GM21825 (cell line): ENCODE measurements around the gene ADAMTS1.

Source experiments
- ATAC-seq: cut with Tn5 transposase; IDR thresholded peaks from one replicate; pipeline ENCODE4 v1.9.1; 2021; ENCODE audit warnings: mild to moderate bottlenecking, moderate library complexity; ENCODE audit not compliant: unreplicated experiment

ADAMTS1 gene

DNA sequence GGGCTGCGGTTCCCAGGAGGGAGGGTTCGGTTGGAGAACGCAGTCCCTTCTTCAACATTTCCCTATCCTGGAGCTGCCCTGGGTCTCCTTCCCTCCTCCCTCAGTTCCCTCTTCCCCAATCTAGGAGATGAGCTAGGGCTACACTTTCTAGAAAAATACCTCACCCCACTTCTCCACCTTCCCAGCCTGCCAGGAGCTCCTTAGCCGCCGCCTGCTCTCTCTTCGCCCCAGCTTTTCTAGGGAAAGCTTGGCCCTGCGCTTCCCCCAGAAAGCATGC is 488 bp upstream of the ADAMTS1 start:
- ATAC-seq = no peak

DNA sequence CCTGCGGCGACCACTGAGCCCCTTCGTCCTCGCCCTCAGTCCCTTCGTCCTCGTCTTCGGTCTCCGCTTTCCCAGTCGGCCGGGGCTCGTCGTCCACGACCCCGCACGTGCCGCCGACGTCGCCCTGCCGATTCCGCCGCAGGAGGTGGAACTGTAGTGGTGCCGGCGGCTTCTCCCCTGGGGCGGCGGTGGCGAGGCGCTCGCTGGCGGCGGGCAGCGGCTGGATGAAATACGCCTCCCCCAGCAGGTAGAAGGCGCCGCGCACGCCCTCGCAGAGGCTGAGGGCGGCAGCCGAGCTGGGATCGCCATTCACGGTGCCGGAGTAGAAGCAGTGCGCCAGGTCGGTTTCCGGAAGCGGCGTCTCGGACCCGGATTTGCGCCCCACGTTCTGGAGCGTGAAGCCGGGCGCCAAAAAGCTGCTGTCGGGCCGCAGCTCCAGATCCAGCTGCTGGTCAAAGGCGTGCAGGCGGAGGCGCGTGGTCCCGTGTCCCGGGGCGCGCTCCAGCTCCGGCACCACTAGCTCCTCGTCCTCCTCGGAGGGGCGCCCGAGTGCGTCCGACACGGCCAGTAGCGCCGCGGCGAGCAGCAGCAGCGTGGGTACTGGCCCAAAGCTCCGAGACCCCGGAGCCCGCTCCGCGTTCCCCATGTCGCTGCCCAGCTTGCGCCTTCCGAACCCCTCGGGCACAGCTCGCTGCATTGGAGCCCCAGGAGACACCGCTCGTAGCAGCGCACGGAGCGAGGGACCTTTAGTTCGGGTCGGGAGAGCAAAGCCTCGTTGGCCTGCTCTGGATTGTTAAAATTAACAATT is 747 bp downstream of the ADAMTS1 start:
- no peak for ATAC-seq

DNA sequence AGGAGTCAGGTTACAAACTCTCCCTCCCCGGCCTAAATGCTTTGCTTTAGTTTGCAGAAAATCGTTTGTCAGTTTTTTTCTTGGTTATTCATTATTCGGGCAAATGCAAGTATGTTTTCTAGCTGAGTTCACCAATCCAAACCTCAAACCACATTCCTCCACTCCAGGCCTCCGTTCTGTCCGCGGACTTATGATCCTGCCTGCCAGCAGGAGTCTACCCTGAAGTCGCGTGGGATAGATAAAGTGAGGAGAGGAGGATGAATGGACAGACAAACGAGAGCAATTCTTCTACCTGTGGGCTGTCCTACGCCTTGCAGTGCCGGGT is 1.3 kb downstream of the ADAMTS1 start:
- no peak for ATAC-seq

- ATAC-seq = no peak
Observed at GRCh38 chr21:26842974-26843932, 2.0 kb downstream of the ADAMTS1 start.

DNA sequence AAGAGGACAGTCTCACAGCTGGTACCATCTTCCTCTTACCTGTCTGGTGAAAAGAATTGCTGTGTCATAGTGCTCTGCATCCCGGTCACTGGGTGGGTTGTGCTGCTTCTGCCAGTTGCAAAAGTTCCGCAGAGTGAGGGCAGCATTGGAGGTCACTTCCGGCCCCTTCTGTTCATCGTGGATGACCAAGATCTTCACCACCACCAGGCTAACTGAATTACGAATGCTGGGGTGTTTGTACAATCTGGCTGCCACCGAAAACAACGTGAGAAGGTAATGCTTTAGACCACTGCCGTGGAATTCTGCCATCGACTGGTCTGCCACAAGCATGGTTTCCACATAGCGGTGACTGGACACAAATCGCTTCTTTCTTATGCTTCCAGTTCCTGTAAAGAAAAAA is 2.9 kb downstream of the ADAMTS1 start:
- no peak for ATAC-seq

DNA sequence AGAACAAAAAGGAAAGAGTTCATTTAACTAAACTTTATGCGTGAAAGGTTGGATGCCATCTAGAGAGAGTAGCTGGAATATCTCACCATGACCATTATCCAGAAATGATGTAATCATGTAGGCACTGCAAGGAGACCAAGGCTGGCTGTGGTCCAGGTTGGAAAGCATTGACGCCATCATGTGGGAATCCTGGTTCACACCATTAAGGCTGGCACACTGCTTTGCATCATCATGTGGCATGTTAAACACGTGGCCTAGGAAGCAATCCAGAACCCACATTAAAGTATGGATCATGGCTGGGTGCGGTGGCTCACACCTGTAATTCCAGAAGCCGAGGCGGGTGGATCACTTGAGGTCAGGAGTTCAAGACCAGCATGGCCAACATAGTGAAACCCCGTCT is 4.3 kb downstream of the ADAMTS1 start:
- ATAC-seq = no peak

DNA sequence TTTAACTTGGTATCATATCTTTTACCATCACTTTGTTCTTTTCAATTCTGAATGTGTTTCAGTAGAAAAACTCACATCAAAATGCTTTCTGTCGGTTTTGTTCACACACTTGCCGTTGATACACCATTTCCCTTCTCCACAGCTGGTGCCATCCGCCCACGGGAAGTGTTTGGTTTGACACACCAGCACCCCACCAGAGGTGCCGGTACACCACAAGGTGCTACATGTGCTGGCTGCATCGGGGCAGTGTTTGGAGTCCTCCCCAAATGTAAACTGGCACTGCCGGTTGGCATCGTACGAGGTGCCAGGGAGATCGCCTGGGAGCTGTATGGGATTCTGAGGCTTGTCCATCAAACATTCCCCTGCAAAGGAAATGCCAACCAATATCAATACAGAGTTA is 5.0 kb downstream of the ADAMTS1 start:
- no peak for ATAC-seq

- no peak for ATAC-seq
Observed at GRCh38 chr21:26837539-26837938, 7.7 kb downstream of the ADAMTS1 start.

DNA sequence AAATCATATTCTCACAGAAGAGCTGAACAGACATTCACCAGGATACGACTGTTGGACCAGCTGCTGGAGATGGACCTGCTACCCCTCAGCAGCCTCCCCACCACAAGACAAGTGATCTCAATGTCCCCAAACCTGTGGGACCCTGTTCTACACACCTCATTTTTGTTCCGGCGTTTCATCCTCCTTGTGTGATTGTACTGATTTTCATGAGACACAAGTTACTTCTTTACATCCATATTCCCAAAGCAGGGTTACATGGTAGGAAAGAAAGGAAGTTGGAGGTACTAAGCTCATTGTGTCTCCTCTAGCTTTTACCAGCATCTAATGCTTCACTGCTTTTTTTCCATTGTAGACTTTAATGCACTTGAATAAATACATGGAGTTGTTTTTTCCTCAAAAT is 8.7 kb downstream of the ADAMTS1 start:
- no peak for ATAC-seq

- ATAC-seq = no peak
Observed at GRCh38 chr21:26835714-26836265, 9.4 kb downstream of the ADAMTS1 start.

DNA sequence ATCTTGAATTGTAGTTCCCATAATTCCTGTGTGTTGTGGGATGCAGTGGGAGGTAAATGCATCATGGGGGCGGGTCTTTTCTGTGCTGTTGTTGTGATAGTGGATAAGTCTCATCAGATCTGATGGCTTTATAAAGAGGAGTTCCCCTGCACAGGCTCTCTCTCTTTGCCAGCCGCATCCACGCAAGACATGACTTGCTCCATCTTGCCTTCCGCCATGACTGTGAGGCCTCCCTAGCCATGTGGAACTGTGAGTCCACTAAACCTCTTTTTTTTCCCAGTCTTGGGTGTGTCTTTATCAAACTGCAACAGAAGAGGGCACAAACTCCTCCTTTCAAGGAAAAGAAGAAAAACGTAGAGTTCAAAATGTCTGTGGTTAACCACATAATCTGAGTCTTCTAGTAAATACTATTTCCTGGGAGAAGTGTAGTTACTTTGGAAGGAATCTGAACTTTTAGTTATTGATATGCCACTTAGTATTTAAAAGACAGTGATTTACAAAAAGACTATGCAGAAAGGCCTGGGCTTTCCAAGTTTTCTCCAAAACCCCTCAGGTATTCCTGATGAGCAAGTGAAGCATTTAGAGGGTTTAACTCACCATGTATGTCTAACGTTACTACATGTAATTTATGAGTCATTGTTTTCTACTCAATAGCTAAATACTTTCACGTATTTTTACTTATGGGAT is 10.0 kb downstream of the ADAMTS1 start:
- no peak for ATAC-seq

DNA sequence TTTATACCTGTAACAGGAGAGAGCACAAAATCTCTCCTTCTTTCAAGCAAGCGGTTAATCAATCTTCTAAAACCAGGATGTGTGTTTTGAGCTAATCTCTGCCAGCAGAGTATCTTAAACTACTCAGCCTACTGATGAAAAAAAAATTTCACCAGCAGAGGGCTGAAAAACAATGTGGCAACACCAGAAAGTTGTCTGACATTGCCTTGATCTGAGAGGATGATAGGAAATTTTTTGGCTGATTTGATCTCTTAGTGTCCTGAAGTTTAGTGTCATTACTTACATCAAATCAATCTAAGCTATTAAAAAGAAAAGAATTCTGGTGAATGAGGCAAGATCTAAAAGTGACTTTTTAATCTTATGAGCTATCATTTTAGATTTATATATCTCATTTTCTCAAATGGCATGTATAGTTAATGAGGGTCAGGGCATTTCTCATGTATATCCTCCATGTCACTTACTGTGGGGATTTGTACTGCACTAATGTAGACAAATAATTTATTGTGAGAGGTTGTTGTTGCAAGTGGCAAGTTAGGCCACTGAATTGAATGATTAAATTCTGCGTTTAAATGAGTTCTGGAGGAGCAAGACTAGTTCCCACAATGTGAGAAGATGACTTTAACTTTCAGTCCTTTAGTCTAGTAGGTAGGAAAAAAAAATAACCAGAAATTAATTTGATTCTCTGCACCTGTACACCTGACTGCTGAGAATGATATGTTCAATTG is 10.9 kb downstream of the ADAMTS1 start:
- no peak for ATAC-seq

GRCh38 chr21:26833460-26833939 is 11.7 kb downstream of the ADAMTS1 start:
- ATAC-seq = no peak

GRCh38 chr21:26833011-26833410 is 12.2 kb downstream of the ADAMTS1 start:
- ATAC-seq = no peak

- ATAC-seq = no peak
Observed at GRCh38 chr21:26832546-26832945, 12.7 kb downstream of the ADAMTS1 start.

DNA sequence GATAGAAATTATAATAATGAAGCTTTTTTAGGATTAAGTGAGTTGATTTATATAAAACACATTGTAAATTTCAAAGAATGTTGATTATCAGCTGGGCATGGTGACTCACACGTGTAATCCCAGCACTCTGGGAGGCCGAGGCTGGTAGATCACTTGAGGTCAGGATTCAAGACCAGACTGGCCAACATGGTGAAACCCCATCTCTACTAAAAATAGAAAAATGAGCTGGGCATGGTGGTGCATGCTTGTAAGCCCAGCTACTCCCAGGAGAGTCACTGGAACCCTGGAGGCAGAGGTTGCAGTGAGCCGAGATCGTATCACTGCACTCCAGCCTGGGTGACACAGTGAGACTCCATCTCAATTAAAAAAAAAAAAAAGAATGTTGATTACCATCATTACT is 18.4 kb downstream of the ADAMTS1 start:
- ATAC-seq = no peak

DNA sequence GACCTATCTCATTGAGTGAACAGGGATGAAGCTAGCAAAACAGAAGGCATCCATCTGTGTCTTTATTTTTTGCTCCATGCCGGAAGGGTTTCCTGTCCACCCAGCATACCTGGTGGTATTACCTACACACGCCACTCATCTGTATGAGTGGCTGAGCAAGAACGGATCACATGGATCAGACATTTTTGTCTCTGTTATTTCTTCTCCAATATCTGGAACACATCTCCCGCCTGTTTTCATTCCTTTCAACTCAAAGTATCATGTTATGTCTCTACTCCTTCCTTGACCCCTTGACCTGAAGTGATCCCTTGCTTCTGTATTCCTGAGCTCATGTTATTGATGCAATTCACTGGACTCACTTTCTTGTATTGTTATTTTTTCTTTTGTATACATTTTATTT is 24.7 kb downstream of the ADAMTS1 start:
- ATAC-seq = no peak

- ATAC-seq = no peak
Observed at GRCh38 chr21:26819740-26820324, 25.4 kb downstream of the ADAMTS1 start.

GRCh38 chr21:26818906-26819305 is 26.3 kb downstream of the ADAMTS1 start:
- ATAC-seq = no peak

DNA sequence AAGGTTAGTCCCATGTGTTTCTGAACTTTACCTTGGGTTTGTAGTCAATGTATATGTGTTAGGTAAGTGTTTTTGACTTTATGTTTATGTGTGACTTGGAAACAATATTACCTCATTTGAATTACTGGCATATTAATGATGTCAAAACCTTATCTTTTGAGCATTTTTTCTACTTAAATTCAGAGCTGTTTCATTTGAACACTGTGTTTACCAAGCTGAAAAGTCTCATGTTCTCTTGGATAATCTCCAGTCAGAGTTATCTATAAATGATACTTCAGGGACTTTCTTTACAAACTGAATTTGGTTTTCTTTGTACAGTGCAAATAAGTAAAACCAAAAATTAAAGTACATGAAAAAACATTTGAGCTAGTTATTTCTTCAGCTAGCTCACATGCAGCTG is 30.0 kb downstream of the ADAMTS1 start:
- no peak for ATAC-seq
